Erythroblast (primary cell): ENCODE measurements around the gene LCE1A.

Experiments
- GATA1 ChIP-seq: IDR thresholded peaks from 2 replicates; pipeline ENCODE4 v1.6.1; 2011; ENCODE audit warnings: low read depth, mild to moderate bottlenecking, control low read depth, low read length, moderate library complexity
- POLR2A ChIP-seq: IDR thresholded peaks from 2 replicates; pipeline ENCODE4 v1.6.1; 2011; ENCODE audit warnings: mild to moderate bottlenecking, low read length

- TF ChIP-seq POLR2A (no peak), GATA1 (no peak)
Measured at GRCh38 chr1:152858062-152858461, 30.8 kb downstream of the LCE1A start.
